Measurements from ENCODE around the gene SNW1.
A peak's percentile ranks its signal among the peaks of the same experiment; 100 is the strongest.
"Not testable (repeated sequence)": the region's sequence is repeated elsewhere in the genome, so short reads cannot be mapped to it uniquely, and the experiment has no call there.

SNW1 gene

GRCh38 chr14:77800814-77801213, 39.9 kb upstream of the SNW1 start:
- in situ Hi-C loops (cut with HindIII; ENCODE audit: low pct_ligation_motif_present, low sequenced_read_pairs): no loop called here
- Histone ChIP-seq H3K36me3 (replicated peaks) (no peaks in the 10 kb centered on the region), H3K27ac (no peak overlapping the region), H3K4me3 (ENCODE audit: low read depth, low read length) (peak overlapping the region; percentile 76), H3K27me3 (replicated peaks) (no peaks in the 10 kb centered on the region)
- TF ChIP-seq, protein P1, sequence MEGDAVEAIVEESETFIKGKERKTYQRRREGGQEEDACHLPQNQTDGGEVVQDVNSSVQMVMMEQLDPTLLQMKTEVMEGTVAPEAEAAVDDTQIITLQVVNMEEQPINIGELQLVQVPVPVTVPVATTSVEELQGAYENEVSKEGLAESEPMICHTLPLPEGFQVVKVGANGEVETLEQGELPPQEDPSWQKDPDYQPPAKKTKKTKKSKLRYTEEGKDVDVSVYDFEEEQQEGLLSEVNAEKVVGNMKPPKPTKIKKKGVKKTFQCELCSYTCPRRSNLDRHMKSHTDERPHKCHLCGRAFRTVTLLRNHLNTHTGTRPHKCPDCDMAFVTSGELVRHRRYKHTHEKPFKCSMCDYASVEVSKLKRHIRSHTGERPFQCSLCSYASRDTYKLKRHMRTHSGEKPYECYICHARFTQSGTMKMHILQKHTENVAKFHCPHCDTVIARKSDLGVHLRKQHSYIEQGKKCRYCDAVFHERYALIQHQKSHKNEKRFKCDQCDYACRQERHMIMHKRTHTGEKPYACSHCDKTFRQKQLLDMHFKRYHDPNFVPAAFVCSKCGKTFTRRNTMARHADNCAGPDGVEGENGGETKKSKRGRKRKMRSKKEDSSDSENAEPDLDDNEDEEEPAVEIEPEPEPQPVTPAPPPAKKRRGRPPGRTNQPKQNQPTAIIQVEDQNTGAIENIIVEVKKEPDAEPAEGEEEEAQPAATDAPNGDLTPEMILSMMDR (IDR thresholded peaks at IDR 0.05; ENCODE audit: low read depth, low read length, missing control alignments): no peak
- DNase-seq: no peak

DNA sequence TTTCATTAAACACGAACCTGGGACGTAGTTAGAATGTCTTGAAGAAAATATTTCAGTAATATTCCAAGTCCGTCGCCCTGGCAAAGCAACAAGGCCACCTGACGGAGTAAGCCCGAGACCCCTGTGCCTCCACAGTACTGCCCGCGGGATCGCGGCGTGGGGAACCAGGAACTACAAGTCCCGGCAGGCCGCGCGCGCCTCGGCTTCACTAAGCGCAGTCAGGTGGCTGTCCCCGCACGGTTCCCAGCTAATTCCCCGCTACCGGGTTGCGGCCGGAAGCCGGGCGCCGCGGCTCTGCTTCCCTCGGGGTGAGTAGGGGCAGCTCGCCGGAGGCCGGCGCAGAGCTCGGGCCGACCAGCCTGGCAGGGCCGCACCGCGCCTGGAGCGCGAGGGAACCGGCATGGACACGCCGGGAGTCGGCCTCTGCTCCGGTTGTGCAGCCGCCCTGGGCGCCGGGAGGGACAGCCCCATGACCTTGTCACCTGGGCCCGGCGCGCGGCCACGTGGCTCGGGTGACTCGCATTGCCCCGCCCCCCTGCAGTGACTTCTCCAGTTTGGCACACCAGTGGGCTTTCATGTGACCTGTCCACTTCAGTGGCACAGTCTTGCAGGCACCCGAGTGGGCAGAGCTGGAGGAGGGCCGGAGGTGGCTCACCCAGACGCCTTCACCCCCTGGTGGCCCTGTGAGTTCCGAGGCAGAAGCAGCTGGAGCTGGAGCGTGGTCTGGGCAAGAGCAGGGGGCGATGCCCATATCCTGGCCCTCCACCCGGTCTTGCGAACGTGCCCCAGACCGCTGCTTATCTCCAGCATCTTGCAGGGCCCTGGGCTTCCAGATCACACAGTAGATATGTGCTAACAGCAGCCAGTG, 39.1 kb upstream of the SNW1 start, which contains the start of gene ADCK1:
ADCK1 (plus strand) TSS at position 247 of the 868 bp plus-strand sequence. CDS start 18,870 bp downstream, outside the sequence.
- in situ Hi-C loops (cut with HindIII; ENCODE audit: low pct_ligation_motif_present, low sequenced_read_pairs): no loop called here
- Histone ChIP-seq H3K36me3 (replicated peaks) (no peaks in the 10 kb centered on the region), H3K27ac (peak within 1 kb of the TSS; percentile 28), H3K27me3 (replicated peaks) (no peaks in the 10 kb centered on the region), H3K4me3 (ENCODE audit: low read depth, low read length) (peak within 1 kb of the TSS; percentile 76)
- DNase-seq: peak; percentile 61
- TF ChIP-seq, protein P1 (IDR thresholded peaks at IDR 0.05; ENCODE audit: low read depth, low read length, missing control alignments): peak; percentile 70

DNA sequence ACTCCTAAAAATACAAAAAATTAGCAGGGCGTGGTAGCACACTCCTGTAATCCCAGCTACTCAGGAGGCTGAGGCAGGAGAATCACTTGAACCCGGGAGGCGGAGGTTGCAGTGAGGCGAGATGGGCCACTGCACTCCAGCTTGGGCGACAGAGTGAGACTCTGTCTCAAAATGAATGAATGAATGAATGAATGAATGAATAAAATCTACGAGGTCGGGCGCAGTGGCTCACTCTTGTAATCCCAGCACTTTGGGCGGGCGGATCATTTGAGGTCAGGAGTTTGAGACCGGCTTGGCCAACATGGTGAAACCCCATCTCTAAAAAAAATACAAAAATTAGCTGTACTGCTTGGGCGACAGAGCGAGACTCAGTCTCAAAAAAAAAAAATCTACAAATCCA, 38.5 kb upstream of the SNW1 start:
- H3K27me3 ChIP-seq (replicated peaks); H3K36me3 ChIP-seq (replicated peaks); DNase-seq; H3K27ac ChIP-seq; in situ Hi-C loops (cut with HindIII; ENCODE audit: low pct_ligation_motif_present, low sequenced_read_pairs): not testable (repeated sequence)
- H3K4me3 ChIP-seq (ENCODE audit: low read depth, low read length): peak overlapping the region; percentile 76

DNA sequence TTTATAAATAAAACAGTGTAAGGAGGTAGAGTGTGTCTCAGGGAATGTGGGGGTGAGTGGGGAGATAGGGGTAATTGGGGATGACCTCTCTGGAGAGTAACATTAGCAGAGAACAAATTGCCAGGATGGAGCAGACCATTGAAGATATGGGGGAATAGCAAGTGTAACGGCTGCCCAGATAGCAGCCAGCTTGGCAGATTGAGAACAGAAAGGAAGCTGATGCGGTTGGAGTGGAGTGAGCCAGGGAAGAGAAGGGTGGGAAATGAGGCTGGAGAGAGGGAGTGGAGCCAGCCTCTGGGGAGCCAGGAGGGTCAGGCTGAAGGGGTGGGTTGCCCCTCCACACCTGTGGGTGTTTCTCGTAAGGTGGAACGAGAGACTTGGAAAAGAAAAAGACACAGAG, 33.4 kb upstream of the SNW1 start:
- H3K4me3 ChIP-seq (ENCODE audit: low read depth, low read length): no peak overlapping the region
- in situ Hi-C loops (cut with HindIII; ENCODE audit: low pct_ligation_motif_present, low sequenced_read_pairs): no loop called here
- H3K27ac ChIP-seq: no peak overlapping the region
- H3K36me3 ChIP-seq (replicated peaks): no peaks in the 10 kb centered on the region
- no peaks in the 10 kb centered on the region for H3K27me3 ChIP-seq (replicated peaks)
- DNase-seq: no peak
- TF ChIP-seq, protein P1 (IDR thresholded peaks at IDR 0.05; ENCODE audit: low read depth, low read length, missing control alignments): no peak

DNA sequence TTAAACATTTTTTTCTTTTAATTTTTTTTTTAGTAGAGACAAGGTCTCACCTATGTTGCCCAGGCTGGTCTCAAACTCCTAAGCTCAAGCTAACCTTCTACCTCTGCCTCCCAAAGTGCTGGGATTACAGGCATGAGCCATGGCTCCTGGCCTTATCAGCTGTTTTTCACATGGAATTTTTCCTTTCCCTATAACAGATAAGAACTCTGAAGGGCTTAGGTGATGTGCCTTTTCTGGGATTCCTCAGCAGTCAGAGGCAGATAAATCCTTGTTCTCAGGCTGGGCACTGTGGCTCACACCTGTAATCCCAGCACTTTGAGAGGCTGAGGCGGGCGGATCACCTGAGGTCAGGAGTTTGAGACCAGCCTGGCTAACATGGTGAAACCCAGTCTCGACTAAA, 32.3 kb upstream of the SNW1 start:
- in situ Hi-C loops (cut with HindIII; ENCODE audit: low pct_ligation_motif_present, low sequenced_read_pairs): not testable (repeated sequence)

GRCh38 chr14:77791225-77791600, 30.3 kb upstream of the SNW1 start:
- in situ Hi-C loops (cut with HindIII; ENCODE audit: low pct_ligation_motif_present, low sequenced_read_pairs): no loop called here
- Histone ChIP-seq H3K4me3 (ENCODE audit: low read depth, low read length) (no peak overlapping the region), H3K27me3 (replicated peaks) (no peaks in the 10 kb centered on the region), H3K36me3 (replicated peaks) (no peaks in the 10 kb centered on the region), H3K27ac (no peak overlapping the region)
- TF ChIP-seq, protein P1 (IDR thresholded peaks at IDR 0.05; ENCODE audit: low read depth, low read length, missing control alignments): no peak
- no peak for DNase-seq

More for the DNA sequence above, 32.3 kb upstream of the SNW1 start:
- not testable (repeated sequence) for H3K36me3 ChIP-seq (replicated peaks); H3K27me3 ChIP-seq (replicated peaks); H3K4me3 ChIP-seq (ENCODE audit: low read depth, low read length); H3K27ac ChIP-seq; DNase-seq
